Raji (cell line): ENCODE measurements around the gene FAF1.

Experiments used
- POLR2A ChIP-seq: IDR thresholded peaks from 2 replicates; pipeline ENCODE4 v1.6.1; 2011; ENCODE audit warnings: low read depth, low read length, control low read depth; ENCODE audit not compliant: insufficient read depth

Gene FAF1

DNA sequence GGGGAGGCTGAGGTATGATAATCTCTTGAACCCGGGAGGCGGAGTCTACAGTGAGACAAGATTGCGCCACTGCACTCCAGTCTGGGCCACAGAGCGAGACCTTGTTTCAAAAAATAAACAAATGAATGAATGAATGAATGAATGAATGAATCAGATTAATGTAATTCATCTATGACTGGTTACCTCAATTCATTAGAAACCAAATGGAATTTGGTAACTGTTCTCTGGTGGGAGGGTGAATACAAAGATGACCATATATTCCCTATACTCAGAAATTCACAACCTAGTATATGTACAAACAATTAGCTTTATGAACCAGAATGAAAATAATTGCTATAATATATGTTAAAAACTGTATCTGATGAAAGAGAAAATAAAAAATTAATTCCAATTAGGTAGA, 80.9 kb downstream of the FAF1 start:
- no peak for TF ChIP-seq POLR2A

GRCh38 chr1:50878434-50878833, 81.6 kb downstream of the FAF1 start:
- TF ChIP-seq POLR2A, result no peak

DNA sequence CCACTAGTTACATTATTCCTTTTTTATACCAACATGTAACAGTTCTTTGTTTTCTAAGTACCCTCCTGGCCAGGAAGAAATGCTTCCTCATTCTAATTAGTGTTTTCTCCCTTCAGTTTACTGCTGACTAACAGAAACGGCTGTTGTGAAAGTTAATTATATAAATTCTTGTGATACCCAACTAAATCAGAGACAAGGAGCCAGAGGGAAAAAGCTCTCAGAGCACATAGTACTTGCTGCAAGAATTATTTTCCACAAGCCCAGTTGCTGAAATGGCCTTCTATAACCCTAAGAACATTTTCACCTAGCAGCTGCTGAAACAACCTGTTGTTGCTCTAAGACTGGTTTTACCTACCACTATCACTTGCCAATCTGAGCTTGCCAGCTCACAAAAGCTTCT, 82.4 kb downstream of the FAF1 start:
- TF ChIP-seq POLR2A, result no peak

DNA sequence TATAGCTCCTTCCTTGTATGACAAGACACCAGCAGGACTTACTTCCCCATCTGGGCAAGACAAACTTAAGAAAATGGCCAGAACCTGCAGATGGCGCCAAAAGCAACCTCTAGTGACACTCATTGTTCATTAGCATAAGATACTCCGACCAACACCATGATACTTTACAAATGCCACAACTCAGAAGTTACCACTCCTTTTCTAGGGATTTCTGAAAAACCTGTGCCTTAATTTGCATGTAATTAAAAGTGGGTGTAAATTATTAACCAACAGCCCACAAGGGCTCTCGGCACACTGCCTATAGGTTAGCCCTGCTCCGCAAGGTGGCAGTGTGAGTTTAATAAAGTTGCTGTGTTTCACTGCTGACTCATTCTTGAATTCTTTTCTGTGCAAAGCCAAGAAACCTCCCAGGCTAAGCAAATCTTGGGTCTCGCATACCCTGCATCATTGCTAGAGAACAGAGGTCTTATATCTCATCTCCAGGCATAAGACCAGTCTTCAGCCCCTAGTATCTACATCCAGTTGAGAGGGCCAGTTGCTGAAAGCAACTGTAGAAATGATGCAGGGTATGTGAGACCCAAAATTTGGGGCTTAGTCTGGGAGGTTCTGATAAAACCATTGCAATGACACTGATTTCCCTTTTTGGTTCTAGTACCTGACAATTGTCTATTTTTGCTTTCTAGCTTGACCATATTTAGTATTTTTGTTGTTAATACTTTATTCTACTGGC, 86.4 kb downstream of the FAF1 start:
- 0 out of 2 replicates have a peak, but pooled peaks have one; percentile 31 for TF ChIP-seq POLR2A

GRCh38 chr1:50861772-50862171, 98.3 kb downstream of the FAF1 start:
- TF ChIP-seq POLR2A, result no peak

GRCh38 chr1:50860702-50861101, 99.4 kb downstream of the FAF1 start:
- no peak for TF ChIP-seq POLR2A

DNA sequence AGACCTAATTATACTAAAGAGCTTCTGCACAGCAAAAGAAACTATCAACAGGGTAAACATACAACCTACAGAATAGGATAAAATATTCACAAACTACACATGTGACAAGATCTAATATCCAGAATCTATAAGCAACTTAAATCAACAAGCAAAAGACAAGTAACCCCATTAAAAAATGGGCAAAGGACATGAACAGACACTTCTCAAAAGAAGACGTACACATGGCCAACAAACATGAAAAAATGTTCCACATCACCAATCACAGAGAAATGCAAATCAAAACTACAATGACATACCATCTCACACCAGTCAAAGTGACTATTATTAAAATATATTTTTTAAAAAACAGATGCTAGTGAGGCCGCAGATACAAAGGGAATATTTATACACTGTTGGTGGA, 99.8 kb downstream of the FAF1 start:
- no peak for TF ChIP-seq POLR2A

- no peak for TF ChIP-seq POLR2A
These were observed 100.4 kb downstream of the FAF1 start for GRCh38 chr1:50859657-50860056.

GRCh38 chr1:50858761-50859160, 101.3 kb downstream of the FAF1 start:
- no peak for TF ChIP-seq POLR2A

GRCh38 chr1:50857702-50858101, 102.4 kb downstream of the FAF1 start:
- TF ChIP-seq POLR2A, result no peak

- TF ChIP-seq POLR2A, result no peak
These were observed 106.7 kb downstream of the FAF1 start for GRCh38 chr1:50853325-50853724.

DNA sequence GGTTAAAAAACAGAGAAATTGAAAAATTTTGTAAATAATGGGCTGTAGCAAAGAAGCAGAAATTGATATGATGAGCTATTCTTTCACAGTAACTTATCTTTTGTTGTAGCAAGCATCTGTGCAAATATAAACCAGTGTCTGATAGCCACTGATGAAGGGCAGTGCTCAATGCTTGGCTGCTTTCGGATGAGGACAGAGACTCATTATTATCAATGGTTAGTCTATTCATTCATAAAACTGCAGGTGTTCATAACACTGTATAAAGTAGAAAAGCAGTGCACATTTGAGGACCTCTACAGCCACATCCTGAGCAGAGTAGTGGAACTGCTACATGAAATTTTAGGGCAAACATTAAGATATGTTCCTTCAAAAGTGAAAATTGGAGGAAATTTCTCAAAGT, 107.2 kb downstream of the FAF1 start:
- no peak for TF ChIP-seq POLR2A

DNA sequence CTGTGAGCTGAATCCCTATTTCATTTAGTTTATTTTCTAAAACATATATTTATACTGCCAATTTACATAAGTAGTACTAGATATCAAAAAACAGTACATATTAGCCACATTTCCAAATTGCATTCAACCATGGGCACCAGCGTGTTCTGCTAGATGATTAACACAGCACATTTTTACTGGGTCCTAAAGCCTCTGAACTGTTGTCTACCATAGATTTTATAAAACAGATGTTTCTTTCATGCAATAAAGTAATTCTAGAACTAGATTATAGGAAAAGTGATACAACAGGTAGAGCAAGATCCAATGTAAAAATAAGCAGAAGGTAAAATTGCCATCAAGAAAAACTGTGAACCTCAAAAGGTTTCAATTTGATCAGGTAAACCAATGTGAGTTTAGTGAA, 108.6 kb downstream of the FAF1 start:
- TF ChIP-seq POLR2A, result no peak

GRCh38 chr1:50851034-50851433, 109.0 kb downstream of the FAF1 start:
- no peak for TF ChIP-seq POLR2A

GRCh38 chr1:50847303-50847702, 112.8 kb downstream of the FAF1 start:
- TF ChIP-seq POLR2A, result no peak

DNA sequence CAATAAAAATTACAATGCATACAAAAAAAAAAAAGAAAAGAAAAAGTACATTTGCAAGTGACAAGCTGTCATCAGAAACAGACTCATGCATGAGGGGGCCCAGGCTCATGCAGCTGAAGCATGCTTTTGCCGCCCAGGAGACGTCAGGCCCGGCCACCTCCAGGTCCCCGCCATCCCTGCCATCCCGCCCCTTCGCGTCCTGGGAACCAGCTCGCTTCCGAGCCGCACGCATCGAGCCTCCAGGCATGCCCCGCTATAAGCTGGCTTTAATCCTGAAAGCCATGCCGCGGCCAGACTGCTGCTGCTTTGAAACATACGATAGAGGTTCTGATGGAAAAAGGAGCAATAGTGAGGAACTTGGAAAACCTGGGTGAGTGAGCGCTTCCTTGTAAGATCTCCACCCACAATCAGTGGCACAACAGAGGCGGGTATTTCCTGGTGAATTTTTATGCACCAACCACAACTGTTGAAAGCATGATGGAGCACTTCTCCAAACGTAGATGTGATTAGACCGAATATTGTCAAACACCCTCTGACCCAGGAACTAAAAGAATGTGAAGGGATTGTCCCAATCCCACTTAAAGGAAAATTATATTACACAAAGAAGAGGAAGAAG, 113.7 kb downstream of the FAF1 start:
- TF ChIP-seq POLR2A, result no peak

- no peak for TF ChIP-seq POLR2A
These were observed 118.2 kb downstream of the FAF1 start for GRCh38 chr1:50841791-50842387.

GRCh38 chr1:50836117-50836516, 124.0 kb downstream of the FAF1 start:
- TF ChIP-seq POLR2A, result no peak
